NK-92 treated with Interleukin-12 subunit alpha and Interleukin-12 subunit beta, amount 100 ng/mL, for 24 hours (cell line): ENCODE data around the gene GMDS.
"Not testable (repeated sequence)": the region's sequence is repeated elsewhere in the genome, so short reads cannot be mapped to it uniquely, and the experiment has no call there.

Experiments
- DNase-seq: peaks from one replicate; lab custom pipeline; 2025; lab: John Stamatoyannopoulos, UW

The GMDS gene

GRCh38 chr6:1770968-1771723 lies 474.3 kb downstream of the GMDS start:
- DNase-seq = no peak

DNA sequence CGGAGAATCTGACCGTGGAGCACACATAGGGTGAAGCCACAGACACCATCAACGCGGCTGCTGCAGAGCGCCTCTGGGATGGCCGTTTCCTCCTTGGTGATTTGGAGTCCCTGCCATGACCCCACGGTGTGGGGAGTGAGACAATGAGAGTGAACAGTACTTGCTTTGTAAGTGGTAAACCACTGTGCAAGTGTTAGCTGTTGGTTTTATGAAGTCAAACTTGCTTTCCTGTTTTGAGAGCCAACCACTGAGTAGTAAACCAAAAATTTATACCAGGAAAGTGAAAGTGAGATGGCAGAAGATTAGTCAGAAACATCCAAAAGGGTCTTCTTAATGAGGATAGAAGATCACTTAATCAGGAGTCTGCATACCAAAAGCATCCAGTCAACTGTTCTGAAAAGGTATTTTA lies 475.0 kb downstream of the GMDS start:
- peak; percentile 50 for DNase-seq

- no peak for DNase-seq
These were observed 477.7 kb downstream of the GMDS start for GRCh38 chr6:1767481-1768246.

DNA sequence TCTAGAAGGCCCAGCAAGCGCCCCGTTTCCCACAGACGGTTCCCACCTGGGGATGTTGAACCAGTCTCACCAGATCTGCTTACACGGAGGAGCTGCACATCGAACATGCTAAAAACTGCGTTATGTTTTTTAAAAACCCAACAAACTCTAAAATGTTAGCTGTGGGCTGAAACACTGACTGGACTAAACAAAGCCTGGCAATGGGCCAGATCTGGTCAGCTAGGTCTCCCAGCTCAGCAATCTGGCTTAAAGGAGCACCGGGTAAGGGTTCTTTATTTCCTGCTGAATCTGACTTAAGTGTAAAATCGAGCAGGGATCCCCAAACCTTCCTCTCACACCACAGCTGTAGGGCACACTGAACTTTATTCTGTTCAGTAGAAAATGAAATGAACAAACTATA lies 478.8 kb downstream of the GMDS start:
- no peak for DNase-seq

GRCh38 chr6:1765160-1765903 lies 480.1 kb downstream of the GMDS start:
- no peak for DNase-seq

- DNase-seq = no peak
These were observed 480.9 kb downstream of the GMDS start for GRCh38 chr6:1764397-1764987.

GRCh38 chr6:1763404-1763803 lies 482.0 kb downstream of the GMDS start:
- no peak for DNase-seq

- DNase-seq = no peak
These were observed 483.2 kb downstream of the GMDS start for GRCh38 chr6:1762203-1762602.

DNA sequence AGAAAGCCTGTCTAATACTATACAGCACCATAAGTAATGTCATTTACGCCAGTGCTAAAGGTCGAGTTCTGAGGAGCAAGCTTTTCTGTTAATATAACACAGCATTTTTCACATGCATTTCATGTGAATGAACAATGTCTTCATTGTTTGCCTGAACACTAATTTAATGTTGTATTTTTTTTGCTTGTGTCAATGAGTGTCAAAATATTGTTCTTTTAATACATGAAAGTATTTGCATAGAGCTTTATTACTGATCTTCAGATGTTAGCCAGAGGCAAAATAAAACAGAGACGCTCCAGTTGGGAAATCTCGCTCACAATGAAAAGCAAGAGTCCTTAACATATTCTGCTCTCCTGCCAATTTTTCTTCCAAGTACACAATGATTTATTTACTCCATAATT lies 483.9 kb downstream of the GMDS start:
- no peak for DNase-seq

DNA sequence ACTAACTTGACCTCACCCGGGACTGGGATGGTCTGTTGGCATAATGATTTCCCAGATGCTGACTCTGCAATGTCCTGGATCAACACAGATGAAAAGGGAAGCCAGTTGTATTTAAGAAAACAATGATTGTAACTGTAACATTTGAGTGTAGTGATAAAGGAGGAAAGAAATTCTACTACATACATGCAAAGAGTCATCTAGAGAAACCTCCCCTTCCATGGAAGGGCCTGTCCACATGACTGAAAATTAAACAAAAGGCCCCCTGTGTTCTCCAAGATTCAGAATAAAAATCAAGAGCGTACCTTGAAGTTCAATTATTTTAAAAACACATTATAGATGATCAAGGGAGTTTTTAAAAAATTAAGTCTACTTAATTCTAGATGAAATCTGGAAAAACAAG lies 484.5 kb downstream of the GMDS start:
- no peak for DNase-seq

DNA sequence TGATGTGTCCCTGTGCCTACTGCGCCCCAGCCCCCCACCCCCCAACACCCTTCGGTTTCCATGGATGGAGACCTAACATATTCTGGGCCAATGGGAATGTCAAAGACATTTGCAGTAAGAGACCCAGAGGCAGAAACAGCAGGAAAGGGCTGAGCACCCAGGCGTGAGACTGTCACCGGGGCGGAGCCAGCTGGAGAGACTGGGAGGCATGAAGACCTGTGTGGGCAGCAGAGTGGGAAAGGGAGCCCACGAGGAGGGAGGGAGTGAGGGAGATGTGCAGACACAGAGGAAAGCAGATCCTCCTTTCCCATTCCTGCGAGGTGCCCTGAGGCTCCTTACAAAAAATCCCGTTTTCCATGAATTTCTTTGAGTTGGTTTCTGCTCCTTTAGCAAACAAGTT lies 485.5 kb downstream of the GMDS start:
- DNase-seq = no peak

DNA sequence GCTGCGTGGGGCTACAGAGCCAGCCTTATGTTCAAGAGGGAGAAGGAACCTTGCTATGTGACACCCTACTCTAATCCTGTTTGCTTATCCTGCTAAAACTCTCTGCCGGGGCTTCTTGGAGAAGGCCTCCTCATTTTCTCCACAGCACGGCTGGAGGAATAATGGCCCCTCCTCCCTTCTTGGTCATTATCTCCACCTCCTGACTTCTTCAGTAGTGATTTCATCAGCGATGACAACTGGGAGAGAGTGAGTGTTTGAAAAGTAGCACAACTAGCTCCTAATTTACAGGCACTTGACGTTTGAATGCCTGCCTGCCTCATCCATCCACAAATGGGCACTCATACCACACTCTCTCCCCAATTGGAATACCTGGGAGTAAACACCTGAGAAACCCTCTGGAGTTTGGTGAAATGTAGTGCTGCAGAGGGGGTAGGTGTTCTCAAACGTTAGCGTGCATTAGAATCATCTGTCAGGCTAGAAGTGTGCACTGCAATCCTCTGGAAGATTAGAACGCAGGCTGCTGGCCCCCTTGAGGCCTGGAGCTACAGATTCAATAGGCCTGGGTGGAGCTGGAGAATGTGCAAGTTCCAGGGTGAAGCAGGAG lies 487.2 kb downstream of the GMDS start:
- DNase-seq = no peak

GRCh38 chr6:1757131-1757530 lies 488.3 kb downstream of the GMDS start:
- DNase-seq = no peak

DNA sequence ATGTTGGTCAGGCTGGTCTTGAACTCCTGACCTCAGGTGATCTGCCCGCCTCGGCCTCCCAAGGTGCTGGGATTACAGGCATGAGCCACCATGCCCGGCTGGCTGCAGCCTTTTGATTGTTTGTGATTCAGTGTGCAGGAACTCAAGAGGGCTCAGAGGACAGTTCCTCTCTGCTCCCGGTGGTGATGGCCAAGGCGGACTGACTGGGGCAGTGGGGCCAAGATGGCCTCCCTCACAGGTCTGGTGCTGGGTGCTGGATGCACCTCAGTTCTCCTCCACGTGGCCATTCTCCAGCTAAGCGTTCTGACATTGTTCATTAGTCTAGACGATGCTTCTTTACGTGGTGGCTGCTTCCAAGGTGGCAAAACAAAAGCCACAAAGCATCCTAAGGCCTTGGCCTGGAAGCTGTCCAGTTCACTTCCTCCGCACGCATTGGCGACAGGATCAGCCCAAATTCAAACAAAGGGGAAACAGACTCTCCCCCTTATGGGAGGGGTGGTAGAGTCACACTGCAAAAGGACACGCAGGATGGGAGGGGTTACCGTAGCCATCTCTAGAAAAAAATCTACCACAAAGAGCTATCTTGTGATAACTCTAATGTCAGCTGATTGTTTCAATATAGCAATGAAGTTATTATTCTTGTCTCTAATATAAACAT lies 488.8 kb downstream of the GMDS start:
- DNase-seq = no peak

GRCh38 chr6:1751063-1751462 lies 494.3 kb downstream of the GMDS start:
- not testable (repeated sequence) for DNase-seq

DNA sequence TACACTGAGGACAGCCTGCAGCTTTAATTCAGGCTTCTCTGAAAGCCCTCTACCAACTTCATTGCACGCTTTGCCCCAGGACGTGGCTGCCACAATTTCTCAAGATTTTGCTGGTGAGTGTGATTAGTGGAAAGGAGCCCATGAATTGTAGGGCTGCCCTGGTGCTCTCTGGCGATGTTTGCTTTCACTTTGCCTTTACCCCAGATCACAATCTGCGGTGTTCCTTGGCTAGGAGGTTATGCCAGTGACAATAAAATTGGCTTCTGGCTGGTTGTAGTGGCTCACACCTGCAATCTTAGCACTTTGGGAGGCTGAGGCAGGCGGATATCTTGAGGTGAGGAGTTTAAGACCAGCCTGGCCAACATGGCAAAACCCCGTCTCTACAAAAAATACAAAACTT lies 496.4 kb downstream of the GMDS start:
- DNase-seq = no peak

DNA sequence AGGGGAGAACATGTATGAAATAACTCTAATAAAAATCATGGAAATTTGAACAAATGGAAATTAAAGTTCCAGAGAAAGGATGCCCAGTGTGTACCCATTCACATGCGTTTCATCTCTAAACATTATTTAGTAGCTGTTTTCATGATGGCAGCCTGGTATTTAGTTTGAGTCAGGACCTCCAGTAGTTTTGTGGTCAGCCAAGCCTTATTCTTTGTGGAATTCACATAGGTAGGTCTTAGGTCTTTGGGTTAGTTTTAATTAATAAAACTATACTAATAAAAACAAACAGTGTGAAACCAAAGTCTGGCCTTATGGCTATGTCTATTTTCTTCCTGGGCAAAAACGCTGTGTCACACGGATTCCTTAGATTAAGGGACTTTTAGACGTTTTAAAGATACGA lies 497.9 kb downstream of the GMDS start:
- DNase-seq = no peak

DNA sequence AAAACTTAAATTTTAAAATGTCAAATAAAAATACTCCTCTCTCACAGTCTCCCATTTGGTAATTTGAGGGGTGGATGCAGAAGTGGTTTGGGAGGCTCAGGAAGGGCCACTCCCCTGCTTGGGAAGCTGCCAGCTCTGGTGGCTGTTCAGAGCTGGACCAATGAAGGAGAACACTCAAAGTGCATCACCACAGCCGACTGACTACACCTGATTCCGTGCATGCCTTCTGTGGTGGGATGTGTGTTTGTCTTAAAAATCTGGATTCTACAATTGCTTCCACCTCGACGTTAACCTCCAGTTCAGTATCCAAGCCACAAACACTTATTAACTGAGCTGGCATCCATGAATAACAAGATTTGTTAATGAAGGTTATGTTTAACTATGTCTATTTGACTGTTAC lies 498.4 kb downstream of the GMDS start:
- no peak for DNase-seq

- DNase-seq = no peak
These were observed 499.6 kb downstream of the GMDS start for GRCh38 chr6:1745814-1746213.

- no peak for DNase-seq
These were observed 500.9 kb downstream of the GMDS start for GRCh38 chr6:1744543-1744942.

- DNase-seq = no peak
These were observed 505.7 kb downstream of the GMDS start for GRCh38 chr6:1739680-1740079.

- no peak for DNase-seq
These were observed 506.2 kb downstream of the GMDS start for GRCh38 chr6:1739220-1739619.
